ENCODE data around the gene L3MBTL1.
"Not testable (repeated sequence)": the region's sequence is repeated elsewhere in the genome, so short reads cannot be mapped to it uniquely, and the experiment has no call there.

L3MBTL1 gene

GRCh38 chr20:43560974-43561373 lies 53.5 kb downstream of the L3MBTL1 start:
- FAIRE-seq = no peak

- FAIRE-seq = no peak
These were observed 55.9 kb downstream of the L3MBTL1 start for GRCh38 chr20:43563429-43563828.

- no peak for FAIRE-seq
These were observed 56.5 kb downstream of the L3MBTL1 start for GRCh38 chr20:43563991-43564390.

- no peak for FAIRE-seq
These were observed 57.0 kb downstream of the L3MBTL1 start for GRCh38 chr20:43564455-43564854.

- no peak for FAIRE-seq
These were observed 57.7 kb downstream of the L3MBTL1 start for GRCh38 chr20:43564993-43565757.

GRCh38 chr20:43565758-43566104 lies 58.2 kb downstream of the L3MBTL1 start:
- FAIRE-seq = no peak

GRCh38 chr20:43567477-43567876 lies 60.0 kb downstream of the L3MBTL1 start:
- FAIRE-seq = no peak

- FAIRE-seq = no peak
These were observed 61.2 kb downstream of the L3MBTL1 start for GRCh38 chr20:43568706-43569105.

- FAIRE-seq = no peak
These were observed 61.8 kb downstream of the L3MBTL1 start for GRCh38 chr20:43569282-43569681.

GRCh38 chr20:43570496-43570895 lies 63.0 kb downstream of the L3MBTL1 start:
- no peak for FAIRE-seq

- no peak for FAIRE-seq
These were observed 63.8 kb downstream of the L3MBTL1 start for GRCh38 chr20:43571310-43571709.

- FAIRE-seq = no peak
These were observed 64.3 kb downstream of the L3MBTL1 start for GRCh38 chr20:43571771-43572170.

- FAIRE-seq = no peak
These were observed 65.4 kb downstream of the L3MBTL1 start for GRCh38 chr20:43572891-43573290.

GRCh38 chr20:43576108-43576507 lies 68.6 kb downstream of the L3MBTL1 start:
- FAIRE-seq = no peak

GRCh38 chr20:43579861-43580793 lies 72.6 kb downstream of the L3MBTL1 start:
- FAIRE-seq = no peak

GRCh38 chr20:43583133-43583864 lies 75.8 kb downstream of the L3MBTL1 start:
- FAIRE-seq = no peak

GRCh38 chr20:43583982-43584432 lies 76.5 kb downstream of the L3MBTL1 start:
- FAIRE-seq = no peak

GRCh38 chr20:43584448-43585136 lies 77.1 kb downstream of the L3MBTL1 start:
- FAIRE-seq = no peak

- no peak for FAIRE-seq
These were observed 79.1 kb downstream of the L3MBTL1 start for GRCh38 chr20:43586641-43587040.

- FAIRE-seq = not testable (repeated sequence)
These were observed 81.0 kb downstream of the L3MBTL1 start for GRCh38 chr20:43588526-43588925.

GRCh38 chr20:43590036-43590391 lies 82.5 kb downstream of the L3MBTL1 start:
- FAIRE-seq = no peak

All from TTC549 (cell line).